ENCODE data around the gene MIDN.
A peak's percentile ranks its signal among the peaks of the same experiment; 100 is the strongest.

MIDN gene

GRCh38 chr19:1240925-1241324 lies 7.5 kb upstream of the MIDN start:
- Histone ChIP-seq H3K27ac (ENCODE audit: low read length) (no peak overlapping the region), H3K9me3 (replicated peaks; ENCODE audit: insufficient read depth, low read length) (no peaks in the 10 kb centered on the region), H3K27me3 (replicated peaks; ENCODE audit: insufficient read depth, low read length) (peaks cover 34% of the 10 kb centered on the region), H3K9me2 (replicated peaks; ENCODE audit: insufficient read depth, low read length) (no peaks in the 10 kb centered on the region), H3K4me3 (ENCODE audit: low read length) (peak overlapping the region; percentile 88), H2AFZ (ENCODE audit: low read length) (peak overlapping the region; percentile 77), H3F3A (ENCODE audit: insufficient read depth, low read length) (peaks cover 33% of the 10 kb centered on the region), H4K20me1 (ENCODE audit: insufficient read depth, low read length) (no peaks in the 10 kb centered on the region), H3K79me2 (ENCODE audit: low read length) (peaks cover 33% of the 10 kb centered on the region), H3K4me2 (ENCODE audit: low read depth, low read length) (peak overlapping the region; percentile 85), H3K36me3 (replicated peaks; ENCODE audit: insufficient read depth, low read length) (no peaks in the 10 kb centered on the region), H3K4me1 (ENCODE audit: low read length) (peaks cover 17% of the 10 kb centered on the region), H3K9ac (ENCODE audit: low read length) (peak overlapping the region; percentile 1; the same call in 1 of the 2 replicates)
- no peak for DNase-seq
- no peak for TF ChIP-seq EZH2 (optimal IDR thresholded peaks at IDR 0.05; ENCODE audit: low read depth, low read length)
- TF ChIP-seq CTCF (IDR thresholded peaks at IDR 0.05; ENCODE audit: low read length) = no peak
- TF ChIP-seq EZH2phosphoT487 (IDR thresholded peaks at IDR 0.05; ENCODE audit: low read length) = no peak

- H3K9me3 ChIP-seq (replicated peaks; ENCODE audit: insufficient read depth, low read length) = no peaks in the 10 kb centered on the region
- H3K27ac ChIP-seq (ENCODE audit: low read length) = no peak within 1 kb of the TSS
These were observed 6.8 kb upstream of the MIDN start, which contains the start of gene ATP5F1D for GRCh38 chr19:1241417-1242095. ATP5F1D (plus strand) TSS chr19:1241751; CDS start chr19:1241851, 100 bp downstream.

GRCh38 chr19:1243768-1244692 lies 4.4 kb upstream of the MIDN start:
- H3K27me3 ChIP-seq (replicated peaks; ENCODE audit: insufficient read depth, low read length) = peaks cover 10% of the 10 kb centered on the region
- no peaks in the 10 kb centered on the region for H3K9me3 ChIP-seq (replicated peaks; ENCODE audit: insufficient read depth, low read length)
- no peaks in the 10 kb centered on the region for H3K9me2 ChIP-seq (replicated peaks; ENCODE audit: insufficient read depth, low read length)
- peaks cover 43% of the 10 kb centered on the region for H3F3A ChIP-seq (ENCODE audit: insufficient read depth, low read length)
- H3K9ac ChIP-seq (ENCODE audit: low read length) = no peak overlapping the region
- H3K27ac ChIP-seq (ENCODE audit: low read length) = no peak overlapping the region
- TF ChIP-seq CTCF (IDR thresholded peaks at IDR 0.05; ENCODE audit: low read length) (peak; percentile 97), EZH2phosphoT487 (IDR thresholded peaks at IDR 0.05; ENCODE audit: low read length) (no peak), EZH2 (optimal IDR thresholded peaks at IDR 0.05; ENCODE audit: low read depth, low read length) (no peak)
- peak; percentile 84 for DNase-seq
- no peaks in the 10 kb centered on the region for H3K36me3 ChIP-seq (replicated peaks; ENCODE audit: insufficient read depth, low read length)
- H3K79me2 ChIP-seq (ENCODE audit: low read length) = peaks cover 33% of the 10 kb centered on the region
- no peak overlapping the region for H2AFZ ChIP-seq (ENCODE audit: low read length)
- H3K4me3 ChIP-seq (ENCODE audit: low read length) = no peak overlapping the region
- peaks cover 26% of the 10 kb centered on the region for H3K4me1 ChIP-seq (ENCODE audit: low read length)
- H4K20me1 ChIP-seq (ENCODE audit: insufficient read depth, low read length) = no peaks in the 10 kb centered on the region
- peak overlapping the region; percentile 15; the same call in 1 of the 2 replicates for H3K4me2 ChIP-seq (ENCODE audit: low read depth, low read length)

More at GRCh38 chr19:1241417-1242095, 6.8 kb upstream of the MIDN start, which contains the start of gene ATP5F1D:
- peak within 1 kb of the TSS; percentile 77 for H2AFZ ChIP-seq (ENCODE audit: low read length)
- H3K4me2 ChIP-seq (ENCODE audit: low read depth, low read length) = peak within 1 kb of the TSS; percentile 99
- no peaks in the 10 kb centered on the region for H3K36me3 ChIP-seq (replicated peaks; ENCODE audit: insufficient read depth, low read length)
- H3K9ac ChIP-seq (ENCODE audit: low read length) = peak within 1 kb of the TSS; percentile 86
- no peak for TF ChIP-seq EZH2phosphoT487 (IDR thresholded peaks at IDR 0.05; ENCODE audit: low read length)
- no peak for TF ChIP-seq EZH2 (optimal IDR thresholded peaks at IDR 0.05; ENCODE audit: low read depth, low read length)
- no peak for TF ChIP-seq CTCF (IDR thresholded peaks at IDR 0.05; ENCODE audit: low read length)
- H3K4me3 ChIP-seq (ENCODE audit: low read length) = peak within 1 kb of the TSS; percentile 88
- peaks cover 17% of the 10 kb centered on the region for H3K4me1 ChIP-seq (ENCODE audit: low read length)
- peaks cover 33% of the 10 kb centered on the region for H3F3A ChIP-seq (ENCODE audit: insufficient read depth, low read length)
- peaks cover 28% of the 10 kb centered on the region for H3K27me3 ChIP-seq (replicated peaks; ENCODE audit: insufficient read depth, low read length)
- H3K79me2 ChIP-seq (ENCODE audit: low read length) = peaks cover 33% of the 10 kb centered on the region
- no peaks in the 10 kb centered on the region for H4K20me1 ChIP-seq (ENCODE audit: insufficient read depth, low read length)
- DNase-seq = peak; percentile 99
- H3K9me2 ChIP-seq (replicated peaks; ENCODE audit: insufficient read depth, low read length) = no peaks in the 10 kb centered on the region

Data from MM.1S (cell line).